Mucosa of descending colon (tissue), 3 donors: ENCODE results near the gene MAML1. TPM values are rescaled to one million over a fixed set of nuclear protein-coding genes. Genes with fewer than 3 reads are reported as not detected.

Source experiments
- ATAC-seq: fragments of 200-7000 bp; cut with Tn5 transposase; one replicate; pipeline ENCODE4 v1.9.1; 2020; ENCODE audit warnings: mild to moderate bottlenecking, moderate library complexity
- DNase-seq, 3 donors: peaks; one replicate each; pipeline ENCODE4 v3.0.0-alpha.2; 2020
- H3K36me3 ChIP-seq: fragments of 200-600 bp; one replicate; pipeline ENCODE4 v1.8.0; 2021; ENCODE audit warnings: low read depth, mild to moderate bottlenecking
- H3K4me1 ChIP-seq: fragments of 200-600 bp; one replicate; pipeline ENCODE4 v1.8.0; 2021; ENCODE audit warnings: low read depth, mild to moderate bottlenecking
- H3K4me3 ChIP-seq: fragments of 200-600 bp; one replicate; pipeline ENCODE4 v1.8.0; 2021; ENCODE audit warnings: mild to moderate bottlenecking
- H3K9me3 ChIP-seq: fragments of 200-600 bp; one replicate; pipeline ENCODE4 v1.8.0; 2021; ENCODE audit warnings: mild to moderate bottlenecking
- intact Hi-C, 2 donors: fragments of 100-400 bp; cut with DNase I in 1 of 2; cut with micrococcal nuclease in 1 of 2; formaldehyde crosslinking; loops; one replicate each; pipeline versions ENCODE4 v1.11.0 to v1.11.1; 2022; cut with DNase I, micrococcal nuclease
- total RNA-seq, 3 donors: library from RNA; stranded (reverse); fragmentation: NEBNext Ultra II Directional in 2 of 3; extraction: Animal tissue kit (Norgen Biotek cat#: 25700) in 2 of 3; gene quantifications; one replicate each; pipeline versions ENCODE4 v1.2.1 to v1.2.4, GENCODE V29; 2021 to 2023
- TF ChIP-seq, protein P1 (sequence below): fragments of 200-600 bp; IDR thresholded peaks from one replicate; pipeline ENCODE4 v1.8.0; 2022; ENCODE audit warnings: antibody characterized with exemption, mild to moderate bottlenecking
- donor health status: DM: no; HTN: no; CAD: no; lungs with moderate emphysema.
- donor health status: DM: no; HTN: no; CAD: no.
- donor health status: DM: no; HTN: yes; CAD: no.

Gene MAML1
- total RNA-seq, 3 donors from 2014 or later, result 26.0 to 34.0 (median 28.6) TPM

DNA sequence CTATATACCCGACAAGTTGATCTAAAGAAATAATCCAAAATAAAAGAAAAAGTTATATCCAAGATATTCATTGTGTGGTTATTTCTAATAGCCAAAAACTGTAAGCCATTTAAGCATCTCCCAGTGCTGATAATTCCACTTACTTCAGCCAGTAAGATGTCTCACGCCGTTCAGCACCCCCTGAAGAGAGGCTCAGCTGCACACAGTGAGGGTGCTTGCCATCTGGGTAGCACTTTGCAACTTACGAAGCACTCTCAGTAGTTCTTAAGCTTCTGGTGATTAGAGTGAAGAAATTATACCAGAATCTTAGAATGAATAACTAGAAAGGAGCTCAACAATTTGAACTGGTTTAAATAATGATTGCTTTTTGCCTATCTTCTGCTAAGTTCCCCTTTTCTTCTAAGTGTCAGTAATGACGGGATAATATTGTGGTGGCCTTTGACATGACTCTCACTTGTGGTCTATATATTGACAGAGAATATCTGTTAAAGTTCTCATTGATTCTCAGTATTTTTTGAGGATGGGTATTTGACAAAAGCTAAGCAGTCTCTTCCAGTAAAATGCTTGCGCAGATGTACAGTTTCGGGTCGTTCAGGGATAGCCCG, 35.0 kb downstream of the MAML1 start:
- H3K36me3 ChIP-seq, result peaks cover 6% of the 10 kb centered on the region

DNA sequence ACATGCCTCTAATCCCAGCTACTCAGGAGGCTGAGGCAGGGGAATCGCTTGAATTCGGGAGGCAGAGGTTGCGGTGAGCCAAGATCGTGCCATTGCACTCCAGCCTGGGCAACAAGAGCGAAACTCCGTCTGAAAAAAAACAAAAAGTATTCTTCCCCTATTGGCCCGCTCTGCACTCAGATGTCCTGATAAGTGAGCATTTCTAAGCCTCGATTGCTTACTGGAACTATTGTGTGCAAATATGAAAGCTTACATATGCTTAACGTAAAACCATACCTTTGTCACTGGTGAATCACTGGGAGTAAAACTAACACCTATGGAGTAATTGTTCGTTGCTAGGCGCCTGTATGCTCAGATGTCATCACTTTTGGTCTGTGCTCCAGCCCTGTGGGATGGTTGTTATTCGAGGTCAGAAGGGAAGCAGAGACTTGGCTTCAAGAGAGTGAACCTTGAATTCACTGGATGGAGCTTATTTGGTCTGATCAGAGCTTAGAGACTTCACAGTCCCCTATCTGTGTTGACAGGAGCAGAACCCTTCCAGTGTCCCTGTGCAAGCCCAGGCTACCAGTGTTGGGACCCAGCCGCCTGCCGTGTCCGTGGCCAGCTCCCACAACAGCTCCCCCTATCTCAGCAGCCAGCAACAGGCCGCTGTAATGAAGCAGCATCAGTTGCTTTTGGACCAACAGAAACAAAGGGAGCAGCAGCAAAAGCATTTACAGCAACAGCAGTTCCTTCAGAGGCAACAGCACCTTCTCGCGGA, 35.9 kb downstream of the MAML1 start:
- intact Hi-C loops, result no loop called here
- Histone ChIP-seq H3K36me3 (peaks cover 6% of the 10 kb centered on the region), H3K4me3 (no peak overlapping the region), H3K9me3 (no peaks in the 10 kb centered on the region), H3K4me1 (peaks cover 2% of the 10 kb centered on the region)
- TF ChIP-seq, protein P1, sequence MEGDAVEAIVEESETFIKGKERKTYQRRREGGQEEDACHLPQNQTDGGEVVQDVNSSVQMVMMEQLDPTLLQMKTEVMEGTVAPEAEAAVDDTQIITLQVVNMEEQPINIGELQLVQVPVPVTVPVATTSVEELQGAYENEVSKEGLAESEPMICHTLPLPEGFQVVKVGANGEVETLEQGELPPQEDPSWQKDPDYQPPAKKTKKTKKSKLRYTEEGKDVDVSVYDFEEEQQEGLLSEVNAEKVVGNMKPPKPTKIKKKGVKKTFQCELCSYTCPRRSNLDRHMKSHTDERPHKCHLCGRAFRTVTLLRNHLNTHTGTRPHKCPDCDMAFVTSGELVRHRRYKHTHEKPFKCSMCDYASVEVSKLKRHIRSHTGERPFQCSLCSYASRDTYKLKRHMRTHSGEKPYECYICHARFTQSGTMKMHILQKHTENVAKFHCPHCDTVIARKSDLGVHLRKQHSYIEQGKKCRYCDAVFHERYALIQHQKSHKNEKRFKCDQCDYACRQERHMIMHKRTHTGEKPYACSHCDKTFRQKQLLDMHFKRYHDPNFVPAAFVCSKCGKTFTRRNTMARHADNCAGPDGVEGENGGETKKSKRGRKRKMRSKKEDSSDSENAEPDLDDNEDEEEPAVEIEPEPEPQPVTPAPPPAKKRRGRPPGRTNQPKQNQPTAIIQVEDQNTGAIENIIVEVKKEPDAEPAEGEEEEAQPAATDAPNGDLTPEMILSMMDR, result no peak
- DNase-seq (no peak), ATAC-seq (no peak)

More for the DNA sequence above, 35.0 kb downstream of the MAML1 start:
- no peak for ATAC-seq
- intact Hi-C loops, result no loop called here
- TF ChIP-seq, protein P1, result no peak
- no peaks in the 10 kb centered on the region for H3K9me3 ChIP-seq
- peaks cover 11% of the 10 kb centered on the region for H3K4me1 ChIP-seq
- no peak overlapping the region for H3K4me3 ChIP-seq
- DNase-seq, result no peak

DNA sequence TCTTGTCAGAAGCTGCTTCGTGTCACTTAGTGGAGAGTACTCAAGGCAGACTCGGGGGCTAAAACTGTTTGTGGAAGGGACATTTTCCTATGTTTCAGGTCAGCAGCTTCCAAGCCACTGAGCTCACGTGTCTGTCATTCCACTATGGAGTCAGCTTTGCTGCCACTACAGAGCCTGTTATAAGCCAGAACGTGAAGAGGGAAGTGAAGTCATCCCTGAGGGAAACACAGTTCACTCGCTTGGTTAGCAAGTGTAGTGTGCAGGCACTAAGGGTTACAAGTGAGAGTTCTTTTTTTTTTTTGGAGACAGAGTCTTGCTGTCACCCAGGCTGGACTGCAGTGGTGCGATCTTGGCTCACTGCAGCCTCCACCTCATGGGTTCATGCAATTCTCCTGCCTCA, 36.6 kb downstream of the MAML1 start:
- Histone ChIP-seq H3K36me3 (peaks cover 12% of the 10 kb centered on the region), H3K4me3 (no peak overlapping the region), H3K9me3 (no peaks in the 10 kb centered on the region), H3K4me1 (no peaks in the 10 kb centered on the region)
- no peak for ATAC-seq
- TF ChIP-seq, protein P1, result no peak
- intact Hi-C loops, result no loop called here
- no peak for DNase-seq

DNA sequence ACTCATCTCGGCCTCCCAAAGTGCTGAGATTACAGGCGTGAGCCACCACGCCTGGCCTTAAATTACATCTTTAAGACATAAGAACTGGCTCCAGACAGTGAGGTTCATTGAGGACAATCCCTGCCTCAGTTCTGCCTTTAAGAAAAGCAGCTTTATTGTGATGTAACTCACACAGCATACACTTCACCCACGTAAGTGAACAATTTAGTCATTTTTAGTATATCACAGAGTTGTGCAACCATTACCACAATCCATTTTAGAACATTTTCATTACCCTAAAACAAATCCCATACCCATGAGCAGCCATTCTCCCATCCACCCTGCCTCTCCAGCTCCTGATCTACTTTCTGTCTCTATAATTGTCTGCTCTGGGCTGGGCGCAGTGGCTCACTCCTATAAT, 37.2 kb downstream of the MAML1 start:
- TF ChIP-seq, protein P1, result no peak
- H3K4me1 ChIP-seq, result no peaks in the 10 kb centered on the region
- DNase-seq, result no peak
- intact Hi-C loops, result no loop called here
- peaks cover 12% of the 10 kb centered on the region for H3K36me3 ChIP-seq
- ATAC-seq, result no peak
- H3K4me3 ChIP-seq, result no peak overlapping the region
- H3K9me3 ChIP-seq, result no peaks in the 10 kb centered on the region

DNA sequence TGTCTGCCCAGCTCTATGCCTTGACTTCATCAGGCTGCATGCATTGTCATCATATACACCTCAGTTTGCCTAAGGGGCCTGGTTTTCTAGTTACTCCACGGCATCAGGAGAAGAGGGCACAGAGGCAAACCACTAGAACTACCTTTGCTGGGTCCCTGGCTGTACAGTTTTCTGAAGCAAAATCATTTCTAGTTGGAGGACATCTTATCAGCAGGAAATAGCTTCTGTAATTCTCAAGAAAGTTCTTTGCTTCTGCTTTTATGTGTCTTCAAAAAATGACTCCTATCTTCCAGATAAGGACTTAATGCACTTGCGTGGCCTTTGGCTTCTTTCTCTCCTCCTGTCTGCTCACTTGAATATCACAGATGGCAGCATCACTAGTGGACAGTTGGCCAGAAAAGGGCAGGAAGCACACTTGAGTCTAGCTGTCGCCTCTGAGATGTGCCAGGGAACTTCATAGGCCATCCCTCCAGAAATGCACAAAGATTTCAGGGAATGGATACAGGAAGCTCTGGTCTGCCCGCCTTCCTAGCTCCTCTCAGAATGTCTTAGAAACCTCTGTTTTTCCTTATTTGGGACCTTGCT, 38.8 kb downstream of the MAML1 start:
- no peak for ATAC-seq
- DNase-seq, result no peak
- peaks cover 6% of the 10 kb centered on the region for H3K36me3 ChIP-seq
- no peak overlapping the region for H3K4me3 ChIP-seq
- TF ChIP-seq, protein P1, result no peak
- H3K9me3 ChIP-seq, result no peaks in the 10 kb centered on the region
- no peaks in the 10 kb centered on the region for H3K4me1 ChIP-seq
- intact Hi-C loops, result no loop called here
